GM23248 (cell line): Measurements from ENCODE around the gene TARS3.

Source experiments
- EZH2 ChIP-seq: fragments of 200-600 bp; sonication (generic); IDR thresholded peaks from 2 replicates; pipeline ENCODE4 v1.6.1; 2018; ENCODE audit warnings: antibody characterized with exemption, mild to moderate bottlenecking; ENCODE audit not compliant: insufficient read depth, poor library complexity, severe bottlenecking
- EZH2phosphoT487 ChIP-seq: fragments of 200-600 bp; sonication (generic); IDR thresholded peaks from 2 replicates; pipeline ENCODE4 v1.6.1; 2018; ENCODE audit warnings: antibody characterized with exemption, moderate library complexity, mild to moderate bottlenecking, low read depth; ENCODE audit not compliant: insufficient read depth

DNA sequence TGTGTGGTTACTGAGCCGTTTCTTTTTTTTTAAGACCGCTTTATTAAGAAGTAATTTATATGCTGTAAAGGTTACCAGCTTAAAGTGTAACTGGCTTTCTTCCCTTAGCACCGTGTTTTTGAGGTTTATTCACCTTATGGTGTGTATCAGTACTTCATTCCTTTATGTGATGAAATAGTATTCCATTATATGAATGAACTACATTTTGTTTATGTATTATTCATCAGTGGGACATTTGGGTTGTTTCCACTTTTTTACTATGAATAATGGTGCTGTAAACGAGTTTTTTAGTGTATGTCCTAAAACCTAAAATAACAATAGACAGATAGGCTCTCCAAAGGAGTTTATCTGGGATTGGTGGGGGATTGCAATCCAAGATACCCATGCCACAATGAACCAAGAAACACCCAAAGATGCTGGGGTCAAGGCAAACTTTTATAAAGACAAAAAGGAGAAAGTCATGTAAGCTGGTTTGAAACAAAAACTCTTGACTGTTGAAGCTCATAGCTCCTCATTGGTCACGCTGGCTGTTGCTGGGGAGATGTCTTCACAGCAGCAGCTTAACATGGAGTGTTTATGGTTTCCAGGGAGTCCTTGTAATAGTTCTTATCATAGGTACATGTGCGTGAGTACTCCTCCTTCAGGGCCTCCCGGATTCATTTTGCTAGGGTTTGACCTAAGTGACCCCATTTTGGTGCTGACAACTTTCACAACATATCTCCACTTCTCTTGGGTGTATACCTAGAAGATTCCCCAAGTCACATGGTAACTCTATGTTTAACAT, 88.1 kb downstream of the TARS3 start:
- TF ChIP-seq EZH2 = no peak
- no peak for TF ChIP-seq EZH2phosphoT487
